NAMALWA (cell line): ENCODE measurements around the gene PTPRM.

ENCODE experiments used
- DNase-seq: peaks from one replicate; pipeline ENCODE4 v3.0.0-alpha.2; 2015; ENCODE audit warnings: low spot score

PTPRM gene

GRCh38 chr18:7600036-7600435, 32.9 kb downstream of the PTPRM start:
- no peak for DNase-seq

DNA sequence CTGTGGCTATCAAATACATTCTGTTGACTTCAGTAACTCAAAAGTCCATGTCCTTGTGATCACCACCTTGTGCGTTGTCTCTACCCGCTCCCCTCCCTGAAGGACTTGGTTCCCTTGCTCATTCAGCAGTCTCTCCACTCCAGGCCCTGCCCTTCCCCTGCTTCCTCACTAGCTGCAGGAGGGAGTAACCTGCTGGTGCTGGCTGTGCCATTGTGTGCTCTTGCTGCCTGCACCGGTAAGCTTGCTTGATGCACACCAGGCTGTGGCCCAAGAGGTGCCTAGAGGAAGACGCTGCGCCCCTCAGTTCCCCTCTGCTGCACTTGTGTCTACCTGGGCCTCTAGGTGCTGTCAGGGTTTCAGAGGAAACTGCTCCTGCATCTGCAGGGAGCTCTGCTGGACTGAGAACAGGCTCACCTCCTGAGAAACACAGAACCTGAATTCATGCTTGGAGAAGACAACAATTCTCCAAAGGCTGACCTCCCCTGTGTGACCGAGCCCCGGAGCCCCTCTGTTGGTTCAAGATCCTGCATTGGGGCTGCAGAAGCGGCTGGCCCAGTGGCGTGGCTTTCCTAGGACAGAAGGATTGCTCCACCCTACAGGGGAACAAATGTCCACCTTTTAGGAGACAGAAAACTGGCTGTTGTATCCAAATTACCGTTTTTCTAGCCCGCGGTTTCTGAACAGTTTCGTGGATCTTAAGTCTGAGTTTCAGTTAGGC, 33.6 kb downstream of the PTPRM start:
- DNase-seq, result no peak

DNA sequence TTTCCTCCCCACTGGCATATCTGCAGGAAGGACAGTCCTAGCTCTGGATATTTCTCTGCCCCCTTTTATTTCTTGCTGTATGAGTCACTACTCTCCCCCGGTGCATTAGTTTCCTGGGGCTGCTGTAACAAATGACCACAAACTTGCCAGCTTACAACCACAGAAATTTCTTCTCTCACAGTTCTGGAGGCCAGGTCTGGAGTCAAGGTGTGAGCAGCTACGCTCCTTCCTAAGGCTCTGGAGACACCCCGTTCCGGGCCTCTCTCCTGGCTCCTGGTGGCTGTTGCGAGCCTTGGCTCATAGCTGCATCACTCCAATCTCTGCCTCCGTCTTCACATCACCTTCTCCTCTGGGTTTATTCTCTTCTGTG, 34.1 kb downstream of the PTPRM start:
- no peak for DNase-seq

- no peak for DNase-seq
Measured at GRCh38 chr18:7601936-7602335, 34.8 kb downstream of the PTPRM start.

GRCh38 chr18:7603259-7604000, 36.3 kb downstream of the PTPRM start:
- no peak for DNase-seq

GRCh38 chr18:7604361-7604760, 37.2 kb downstream of the PTPRM start:
- no peak for DNase-seq

- DNase-seq, result no peak
Measured at GRCh38 chr18:7605705-7606104, 38.6 kb downstream of the PTPRM start.

DNA sequence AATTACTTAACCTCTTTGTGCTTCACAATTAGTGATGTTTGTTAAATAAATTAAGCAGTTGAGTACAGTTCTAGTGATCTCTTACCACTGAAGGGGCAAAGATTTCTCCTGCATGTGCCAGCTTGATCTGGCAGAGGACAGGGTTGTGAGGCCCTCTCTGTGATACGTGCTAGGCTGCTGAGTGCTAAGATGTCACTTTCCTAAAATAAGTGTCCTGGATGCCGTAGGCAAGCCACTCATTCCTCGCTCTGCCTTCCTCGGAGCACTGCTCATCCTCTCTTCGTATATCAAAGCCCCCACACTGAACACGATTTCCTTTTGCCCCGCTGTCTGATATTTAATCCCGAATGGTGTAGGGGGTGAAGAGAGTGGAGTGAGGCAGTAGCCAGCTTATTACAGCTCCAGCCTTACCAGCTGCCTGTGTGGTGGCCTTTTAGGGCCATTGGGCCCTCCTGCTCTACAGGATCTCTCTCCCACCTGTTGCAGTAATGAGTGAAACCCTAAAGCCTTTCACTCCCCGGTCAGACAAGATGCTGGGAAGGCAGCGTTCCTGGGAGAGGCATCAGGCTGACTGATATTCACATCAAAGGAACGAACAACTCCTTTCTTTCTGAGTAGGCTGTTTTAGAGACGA, 40.5 kb downstream of the PTPRM start:
- DNase-seq, result no peak

GRCh38 chr18:7608174-7608550, 41.0 kb downstream of the PTPRM start:
- no peak for DNase-seq

DNA sequence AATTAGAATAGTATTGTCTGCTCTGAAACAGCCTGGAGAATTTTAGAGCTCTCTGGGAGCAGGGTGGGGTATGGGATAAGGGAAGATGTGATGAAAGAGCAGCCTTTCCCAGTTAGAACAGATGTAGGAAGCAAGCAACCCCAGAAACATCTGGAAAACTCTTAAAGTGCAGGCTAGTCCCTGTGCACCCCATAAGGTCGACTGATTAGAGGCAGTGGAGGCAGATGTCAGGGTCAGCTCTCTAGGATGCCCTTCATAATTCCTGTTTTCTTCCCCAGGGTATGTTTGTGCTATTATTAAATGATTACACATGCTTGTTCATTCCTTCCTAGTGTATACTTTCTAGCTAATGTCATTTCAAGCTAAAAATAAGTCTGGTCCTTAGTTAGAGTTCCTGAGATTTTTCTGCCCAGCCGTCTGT, 41.7 kb downstream of the PTPRM start:
- DNase-seq, result no peak

GRCh38 chr18:7609617-7610016, 42.5 kb downstream of the PTPRM start:
- no peak for DNase-seq

GRCh38 chr18:7614042-7614441, 46.9 kb downstream of the PTPRM start:
- no peak for DNase-seq

DNA sequence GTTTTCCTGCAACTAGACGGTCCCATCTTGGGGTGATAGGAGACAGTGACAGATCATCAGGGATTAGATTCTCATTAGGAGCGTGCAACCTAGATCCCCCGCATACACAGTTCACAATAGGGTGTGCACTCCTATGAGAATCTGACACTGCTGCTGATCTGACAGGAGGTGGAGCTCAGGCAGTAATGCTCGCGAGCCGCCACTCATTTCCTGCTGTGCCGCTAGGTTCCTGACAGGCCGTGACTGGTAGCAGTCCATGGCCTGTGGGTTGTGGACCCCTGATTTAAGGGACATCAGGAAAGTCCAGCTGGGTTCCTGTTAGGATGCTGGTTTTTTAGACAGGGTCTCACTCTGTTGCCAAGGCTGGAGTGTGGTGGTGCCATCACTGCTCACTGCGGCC, 48.7 kb downstream of the PTPRM start:
- DNase-seq, result no peak

DNA sequence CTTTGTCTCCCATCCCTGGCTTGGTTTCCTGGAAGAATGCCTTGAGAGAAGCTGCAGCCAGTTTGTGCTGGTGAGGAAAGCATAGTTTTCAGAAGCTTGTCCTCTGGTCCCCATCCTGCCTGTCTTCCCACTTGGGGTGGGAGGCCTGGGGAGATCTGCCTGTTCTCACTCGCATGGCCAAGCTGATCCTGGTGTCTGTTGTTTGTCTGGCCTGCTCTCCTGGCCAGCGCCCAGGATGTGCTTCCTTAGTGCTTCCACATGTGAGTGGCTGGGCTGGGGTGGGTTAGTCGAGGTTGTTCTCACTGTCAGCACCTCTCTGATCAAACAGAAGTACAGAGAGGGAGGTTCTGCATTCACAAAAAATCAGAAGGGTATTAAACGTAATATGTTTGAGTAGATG, 49.5 kb downstream of the PTPRM start:
- DNase-seq, result no peak

DNA sequence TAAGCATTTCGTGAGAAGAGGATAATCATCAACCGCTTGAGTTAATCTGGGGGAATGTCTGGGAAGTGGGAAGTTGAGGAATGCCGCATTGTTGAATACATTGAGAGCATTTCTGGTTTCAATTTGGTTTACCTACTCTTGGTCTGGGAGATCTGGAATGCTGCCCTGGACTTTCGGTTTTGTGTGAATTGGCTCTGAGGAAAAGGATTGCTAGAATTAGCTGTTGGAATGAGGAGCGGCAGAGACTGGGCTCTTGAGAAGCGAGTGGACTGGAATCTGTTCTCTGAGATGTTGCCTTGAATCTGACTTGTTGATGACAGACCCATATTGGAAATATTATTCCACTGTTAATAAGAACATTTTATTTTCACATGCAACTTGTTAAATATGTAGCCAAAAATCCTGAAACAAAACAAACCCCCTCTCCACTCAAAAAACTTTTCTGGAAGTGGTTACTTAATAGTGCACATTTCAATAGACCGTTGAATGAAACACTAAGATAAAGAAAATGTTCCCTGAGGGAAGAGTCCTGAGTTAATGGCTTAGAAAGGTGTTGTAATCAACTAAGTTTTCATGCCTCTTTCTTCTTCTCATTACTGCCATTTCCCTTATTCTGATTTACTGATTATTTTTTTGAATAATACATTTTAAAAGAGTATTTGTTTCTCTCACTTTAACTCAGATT, 50.8 kb downstream of the PTPRM start:
- DNase-seq, result no peak

DNA sequence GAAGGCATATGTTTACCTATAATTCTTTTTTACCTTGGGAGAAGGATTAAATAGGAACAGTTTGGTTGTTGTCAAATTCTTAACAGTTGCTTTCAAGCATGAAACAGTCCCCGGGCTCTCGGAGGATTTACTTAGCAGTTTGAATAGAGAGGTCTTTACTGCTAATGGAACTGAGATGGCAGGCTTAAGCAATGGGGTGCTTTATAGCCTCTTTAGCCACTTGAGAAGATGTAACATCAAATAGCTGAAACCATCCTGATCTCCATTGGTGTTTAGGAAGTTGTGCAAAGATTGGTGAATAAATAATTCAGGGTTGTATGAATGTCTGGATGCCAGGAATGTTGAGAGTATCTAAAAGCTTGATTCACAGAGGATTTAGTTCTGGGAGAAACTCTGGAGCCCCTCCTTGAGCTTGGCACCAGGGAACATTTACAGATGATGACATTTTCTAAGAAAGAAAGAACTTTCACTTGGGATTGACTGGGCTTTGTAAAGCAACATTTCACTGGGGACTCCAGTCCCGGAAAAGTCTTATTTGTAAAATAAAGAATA, 51.9 kb downstream of the PTPRM start:
- no peak for DNase-seq

- no peak for DNase-seq
Measured at GRCh38 chr18:7619676-7620075, 52.6 kb downstream of the PTPRM start.

DNA sequence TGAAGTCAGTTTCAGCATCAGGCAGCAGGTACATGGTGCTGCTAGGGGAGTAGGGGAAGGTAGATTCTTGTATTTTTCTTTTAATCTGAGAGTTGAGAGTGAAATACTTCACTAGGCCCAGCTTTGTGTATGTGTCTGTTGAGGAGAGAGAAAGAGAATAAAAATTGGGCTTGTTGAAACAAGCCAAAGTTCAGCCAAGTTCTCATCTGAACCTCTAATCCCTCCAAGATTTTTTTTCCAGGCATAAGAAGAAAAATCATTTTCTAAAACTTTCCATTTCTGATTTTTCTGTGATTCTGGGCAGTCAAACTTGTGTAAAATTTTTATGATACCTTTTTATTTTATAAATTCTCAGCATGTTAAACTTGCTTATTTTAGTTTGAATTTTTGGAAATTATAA, 55.6 kb downstream of the PTPRM start:
- no peak for DNase-seq

GRCh38 chr18:7623681-7624080, 56.6 kb downstream of the PTPRM start:
- no peak for DNase-seq

DNA sequence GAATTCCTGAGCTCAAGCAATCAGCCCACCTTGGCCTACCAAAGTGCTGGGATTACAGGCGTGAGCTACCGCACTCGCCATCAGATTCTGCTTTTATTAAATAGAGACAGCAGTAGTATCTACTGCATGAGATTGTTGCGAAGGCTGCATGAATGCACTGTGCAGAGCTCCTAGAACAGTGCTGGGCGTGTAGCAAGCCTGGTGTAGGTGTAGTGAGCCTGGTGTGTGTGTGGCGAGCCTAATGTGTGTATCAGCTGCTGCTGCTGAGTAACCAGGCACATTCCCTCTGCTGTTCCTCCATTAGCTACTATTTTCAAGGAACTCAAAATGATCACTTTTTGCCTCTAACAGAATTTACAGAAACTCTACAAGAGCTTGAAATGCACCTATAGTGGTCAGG, 57.6 kb downstream of the PTPRM start:
- no peak for DNase-seq

GRCh38 chr18:7626175-7626921, 59.2 kb downstream of the PTPRM start:
- no peak for DNase-seq

DNA sequence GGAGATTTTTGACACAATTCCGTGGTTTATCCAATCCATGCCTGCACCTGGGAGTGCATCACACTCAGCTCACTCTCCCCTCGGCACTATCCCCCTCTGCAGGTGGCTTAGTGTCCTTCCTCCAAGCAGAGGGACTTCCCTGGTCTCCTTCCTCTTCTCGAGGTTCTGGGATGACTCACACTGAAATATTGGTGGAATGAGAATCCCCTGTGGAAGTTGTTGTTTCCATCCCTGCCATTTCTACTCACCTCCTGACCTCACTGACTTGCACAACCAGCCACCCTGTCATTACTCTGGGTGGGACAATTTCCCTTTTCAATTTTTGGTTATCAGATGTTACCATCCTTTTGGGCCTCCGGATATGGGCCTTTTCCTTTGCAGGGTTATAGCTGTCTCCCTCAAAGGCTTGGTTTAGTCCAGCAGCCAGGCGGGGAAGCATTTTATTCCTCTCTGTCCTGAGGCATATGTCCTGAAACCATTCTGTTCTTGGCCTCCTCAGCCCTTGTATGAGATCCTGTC, 59.9 kb downstream of the PTPRM start:
- DNase-seq, result no peak
